WTC11 (cell line): ENCODE results near the gene TRIML2. TPM values are rescaled to one million over a fixed set of nuclear protein-coding genes. Genes with fewer than 3 reads are reported as not detected.

Experiments used
- ATAC-seq: fragments of 200-7000 bp; cut with Tn5 transposase; 2 replicates; pipeline ENCODE4 v1.10.0; 2021; ENCODE audit warnings: mild to moderate bottlenecking, moderate library complexity
- CTCF ChIA-PET: fragments of 300-600 bp; sonication (Branson Sonifier 250); formaldehyde crosslinking; loops from one replicate; lab custom pipeline; 2021; ENCODE audit warnings: antibody characterized with exemption; lab: Charles Lee
- POLR2A ChIA-PET: fragments of 350-600 bp; sonication (Branson Sonifier 250); formaldehyde crosslinking; loops from one replicate; lab custom pipeline; 2021; ENCODE audit warnings: antibody characterized with exemption; lab: Charles Lee
- DNase-seq: peaks from one replicate; pipeline ENCODE4 v3.0.0; 2021; ENCODE audit warnings: low spot score
- H3K27ac Mint-ChIP-seq: 2 replicates; pipeline ENCODE4 v1.8.0; 2021; ENCODE audit warnings: mixed read lengths
- H3K27me3 Mint-ChIP-seq: 2 replicates; pipeline ENCODE4 v1.8.0; 2021; ENCODE audit warnings: low read depth, mild to moderate bottlenecking, moderate library complexity, mixed read lengths
- H3K36me3 Mint-ChIP-seq: 2 replicates; pipeline ENCODE4 v1.8.0; 2021; ENCODE audit warnings: mixed read lengths
- H3K4me1 Mint-ChIP-seq: 2 replicates; pipeline ENCODE4 v1.8.0; 2022; ENCODE audit warnings: mixed read lengths
- H3K4me3 Mint-ChIP-seq: 2 replicates; pipeline ENCODE4 v1.8.0; 2021; ENCODE audit warnings: mild to moderate bottlenecking, moderate library complexity, mixed read lengths
- H3K9me3 Mint-ChIP-seq: 2 replicates; pipeline ENCODE4 v1.8.0; 2021; ENCODE audit warnings: mixed read lengths
- CREM ChIP-seq: sonication (generic); formaldehyde crosslinking; IDR thresholded peaks from 2 replicates; pipeline ENCODE4 v1.8.1; 2022; ENCODE audit warnings: mild to moderate bottlenecking, missing genetic modification reagents, moderate library complexity
- ELF4 ChIP-seq: sonication (generic); formaldehyde crosslinking; IDR thresholded peaks from 2 replicates; pipeline ENCODE4 v1.8.1; 2022; ENCODE audit warnings: low read depth, mild to moderate bottlenecking, moderate library complexity, missing genetic modification reagents
- FOXJ3 ChIP-seq: sonication (generic); formaldehyde crosslinking; IDR thresholded peaks from 2 replicates; pipeline ENCODE4 v1.9.0; 2021; ENCODE audit warnings: missing genetic modification reagents, mild to moderate bottlenecking, borderline replicate concordance
- IRF2 ChIP-seq: sonication (generic); formaldehyde crosslinking; IDR thresholded peaks from 2 replicates; pipeline ENCODE4 v1.8.0; 2022; ENCODE audit warnings: low read depth, missing genetic modification reagents, borderline replicate concordance
- NFATC4 ChIP-seq: fragments of 250-450 bp; sonication (Bioruptor Pico); IDR thresholded peaks from 2 replicates; pipeline ENCODE4 v1.9.0; 2021; ENCODE audit warnings: mild to moderate bottlenecking
- SOX15 ChIP-seq: fragments of 250-450 bp; sonication (Bioruptor Pico); IDR thresholded peaks from 2 replicates; pipeline ENCODE4 v1.9.0; 2021; ENCODE audit warnings: mild to moderate bottlenecking
- SP1 ChIP-seq: sonication (generic); formaldehyde crosslinking; conservative IDR thresholded peaks from 2 replicates; pipeline ENCODE4 v1.8.1; 2022; ENCODE audit warnings: missing genetic modification reagents
- ZBTB21 ChIP-seq: sonication (generic); formaldehyde crosslinking; IDR thresholded peaks from 2 replicates; pipeline ENCODE4 v1.8.1; 2023; ENCODE audit warnings: mild to moderate bottlenecking, missing genetic modification reagents, borderline replicate concordance
- ZNF121 ChIP-seq: sonication (generic); formaldehyde crosslinking; IDR thresholded peaks from 2 replicates; pipeline ENCODE4 v1.8.0; 2023; ENCODE audit warnings: missing genetic modification reagents
- ZNF138 ChIP-seq: sonication (generic); formaldehyde crosslinking; conservative IDR thresholded peaks from 2 replicates; pipeline ENCODE4 v1.8.1; 2022; ENCODE audit warnings: mild to moderate bottlenecking, moderate library complexity, missing genetic modification reagents
- total RNA-seq: library from RNA; stranded (reverse); gene quantifications from 3 replicates; pipeline ENCODE4 v1.2.3, GENCODE V29; 2021
- TF ChIP-seq, protein P1 (sequence below): fragments of 250-450 bp; sonication (Bioruptor Pico); conservative IDR thresholded peaks from 2 replicates; pipeline ENCODE4 v1.9.0; 2021; ENCODE audit warnings: mild to moderate bottlenecking
- TF ChIP-seq, protein P2 (sequence below): fragments of 200-600 bp; IDR thresholded peaks from 2 replicates; pipeline ENCODE4 v1.8.0; 2022; ENCODE audit warnings: antibody characterized with exemption
- TF ChIP-seq, protein P3 (sequence below): fragments of 250-450 bp; sonication (Bioruptor Pico); IDR thresholded peaks from 2 replicates; pipeline ENCODE4 v1.9.0; 2021; ENCODE audit warnings: mild to moderate bottlenecking
- TF ChIP-seq, protein P4 (sequence below): sonication (generic); formaldehyde crosslinking; IDR thresholded peaks from 2 replicates; pipeline ENCODE4 v1.8.1; 2022; ENCODE audit warnings: low read depth, missing genetic modification reagents, borderline replicate concordance
- TF ChIP-seq, protein P5 (sequence below): sonication (generic); formaldehyde crosslinking; IDR thresholded peaks from 2 replicates; pipeline ENCODE4 v1.8.0; 2023; ENCODE audit warnings: missing genetic modification reagents, mild to moderate bottlenecking, borderline replicate concordance

Gene TRIML2
- total RNA-seq, 1 experiment from 2014 or later: 115 TPM

DNA sequence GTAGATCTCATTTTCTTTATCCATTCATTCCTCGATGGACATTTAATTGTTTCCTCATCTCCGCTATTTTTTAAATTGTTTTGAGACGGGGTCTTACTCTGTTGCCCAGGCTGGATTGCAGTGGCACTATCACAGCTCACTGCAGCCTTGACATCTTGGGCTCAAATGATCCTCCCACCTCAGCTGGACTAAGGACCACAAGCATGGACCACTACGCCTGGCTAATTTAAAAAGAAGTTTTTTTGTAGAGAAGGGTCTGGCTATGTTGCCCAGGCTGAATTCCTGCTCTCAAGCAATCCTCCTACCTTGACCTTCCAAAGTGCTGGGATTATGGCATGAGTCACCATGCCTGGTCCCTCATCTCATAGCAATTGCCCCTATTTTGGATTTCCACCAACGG lies 22.8 kb upstream of the TRIML2 start:
- DNase-seq (no peak), ATAC-seq (no peak)
- CTCF ChIA-PET: interaction anchor here (2.2 kb wide), 1 partner anchor 24 kb away, joined by 6 read pairs; no protein-coding TSS in a partner anchor
- H3K4me1 Mint-ChIP-seq: peaks cover 16% of the 10 kb centered on the region
- POLR2A ChIA-PET: no interaction called here
- no peak overlapping the region for H3K27ac Mint-ChIP-seq
- H3K27me3 Mint-ChIP-seq: no peaks in the 10 kb centered on the region
- H3K9me3 Mint-ChIP-seq: peaks cover 7% of the 10 kb centered on the region
- no peaks in the 10 kb centered on the region for H3K36me3 Mint-ChIP-seq
- no peak overlapping the region for H3K4me3 Mint-ChIP-seq
- TF ChIP-seq, protein P1, sequence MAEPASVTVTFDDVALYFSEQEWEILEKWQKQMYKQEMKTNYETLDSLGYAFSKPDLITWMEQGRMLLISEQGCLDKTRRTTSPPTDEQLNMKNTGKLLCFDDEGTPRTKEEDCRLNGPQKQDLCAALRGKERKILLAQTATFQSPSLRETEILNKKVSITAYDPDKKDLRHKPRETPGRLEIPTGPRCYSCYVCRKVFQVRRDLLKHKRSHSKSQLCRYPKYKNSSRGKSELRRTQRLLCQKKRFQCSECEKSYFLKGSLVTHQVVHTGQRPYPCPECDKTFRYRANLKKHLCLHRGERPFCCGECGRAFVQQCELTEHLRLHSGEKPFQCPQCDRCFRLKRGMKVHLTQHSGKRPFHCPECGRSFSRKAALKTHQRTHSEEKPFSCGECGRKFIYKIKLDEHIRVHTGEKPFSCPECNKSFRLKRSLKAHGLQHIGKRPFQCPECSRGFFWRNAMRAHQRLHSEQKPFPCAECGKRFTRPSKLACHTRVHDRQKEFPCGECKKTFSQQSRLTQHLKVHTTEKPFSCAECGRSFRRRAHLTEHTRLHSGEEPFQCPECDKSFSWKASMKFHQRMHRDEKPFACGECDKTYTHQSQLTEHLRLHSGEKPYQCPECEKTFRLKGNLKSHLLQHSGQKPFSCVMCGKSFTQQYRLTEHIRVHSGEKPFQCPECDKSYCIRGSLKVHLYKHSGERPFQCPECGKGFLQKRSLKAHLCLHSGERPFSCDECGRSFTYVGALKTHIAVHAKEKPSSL (CRISPR knock-in tag): no peak
- TF ChIP-seq, protein P2, sequence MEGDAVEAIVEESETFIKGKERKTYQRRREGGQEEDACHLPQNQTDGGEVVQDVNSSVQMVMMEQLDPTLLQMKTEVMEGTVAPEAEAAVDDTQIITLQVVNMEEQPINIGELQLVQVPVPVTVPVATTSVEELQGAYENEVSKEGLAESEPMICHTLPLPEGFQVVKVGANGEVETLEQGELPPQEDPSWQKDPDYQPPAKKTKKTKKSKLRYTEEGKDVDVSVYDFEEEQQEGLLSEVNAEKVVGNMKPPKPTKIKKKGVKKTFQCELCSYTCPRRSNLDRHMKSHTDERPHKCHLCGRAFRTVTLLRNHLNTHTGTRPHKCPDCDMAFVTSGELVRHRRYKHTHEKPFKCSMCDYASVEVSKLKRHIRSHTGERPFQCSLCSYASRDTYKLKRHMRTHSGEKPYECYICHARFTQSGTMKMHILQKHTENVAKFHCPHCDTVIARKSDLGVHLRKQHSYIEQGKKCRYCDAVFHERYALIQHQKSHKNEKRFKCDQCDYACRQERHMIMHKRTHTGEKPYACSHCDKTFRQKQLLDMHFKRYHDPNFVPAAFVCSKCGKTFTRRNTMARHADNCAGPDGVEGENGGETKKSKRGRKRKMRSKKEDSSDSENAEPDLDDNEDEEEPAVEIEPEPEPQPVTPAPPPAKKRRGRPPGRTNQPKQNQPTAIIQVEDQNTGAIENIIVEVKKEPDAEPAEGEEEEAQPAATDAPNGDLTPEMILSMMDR: no peak
- TF ChIP-seq ELF4 (CRISPR knock-in tag): no peak
- TF ChIP-seq ZBTB21 (CRISPR knock-in tag): no peak
- no peak for TF ChIP-seq ZNF138 (CRISPR knock-in tag)
- no peak for TF ChIP-seq NFATC4 (CRISPR knock-in tag)
- TF ChIP-seq SOX15 (CRISPR knock-in tag): no peak
- TF ChIP-seq ZNF121 (CRISPR knock-in tag): peak; percentile 90

DNA sequence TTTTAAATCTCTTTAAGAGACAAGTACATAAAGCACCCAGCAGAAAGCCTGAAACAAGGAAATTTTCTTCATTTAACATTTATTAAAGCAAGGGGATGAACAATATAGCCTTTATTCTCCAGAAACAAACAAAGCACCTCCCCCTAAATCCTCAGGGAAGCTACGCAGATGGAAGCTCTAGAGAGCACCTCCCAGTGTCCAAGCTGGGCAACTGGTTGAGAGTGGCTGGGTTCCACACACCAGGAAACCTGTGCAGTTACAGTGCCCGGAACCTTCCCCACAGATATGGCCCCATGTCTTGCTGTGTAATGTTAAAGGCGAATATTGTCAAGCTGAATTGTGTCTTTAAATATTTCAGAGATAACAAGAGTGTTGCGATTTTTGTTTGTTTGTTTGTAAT lies 21.0 kb upstream of the TRIML2 start:
- peaks cover 10% of the 10 kb centered on the region for H3K9me3 Mint-ChIP-seq
- H3K4me1 Mint-ChIP-seq: peaks cover 24% of the 10 kb centered on the region
- ChIA-PET CTCF (interaction anchor here (1.0 to 2.2 kb wide), 4 partner anchors 10 to 524 kb away, joined by 3 to 6 read pairs (median 3); no protein-coding TSS in a partner anchor), POLR2A (no interaction called here)
- H3K27ac Mint-ChIP-seq: peak overlapping the region; percentile 2
- no peak for DNase-seq
- no peak overlapping the region for H3K4me3 Mint-ChIP-seq
- H3K36me3 Mint-ChIP-seq: no peaks in the 10 kb centered on the region
- peak; percentile 84 for ATAC-seq
- no peaks in the 10 kb centered on the region for H3K27me3 Mint-ChIP-seq
- TF ChIP-seq, protein P3, sequence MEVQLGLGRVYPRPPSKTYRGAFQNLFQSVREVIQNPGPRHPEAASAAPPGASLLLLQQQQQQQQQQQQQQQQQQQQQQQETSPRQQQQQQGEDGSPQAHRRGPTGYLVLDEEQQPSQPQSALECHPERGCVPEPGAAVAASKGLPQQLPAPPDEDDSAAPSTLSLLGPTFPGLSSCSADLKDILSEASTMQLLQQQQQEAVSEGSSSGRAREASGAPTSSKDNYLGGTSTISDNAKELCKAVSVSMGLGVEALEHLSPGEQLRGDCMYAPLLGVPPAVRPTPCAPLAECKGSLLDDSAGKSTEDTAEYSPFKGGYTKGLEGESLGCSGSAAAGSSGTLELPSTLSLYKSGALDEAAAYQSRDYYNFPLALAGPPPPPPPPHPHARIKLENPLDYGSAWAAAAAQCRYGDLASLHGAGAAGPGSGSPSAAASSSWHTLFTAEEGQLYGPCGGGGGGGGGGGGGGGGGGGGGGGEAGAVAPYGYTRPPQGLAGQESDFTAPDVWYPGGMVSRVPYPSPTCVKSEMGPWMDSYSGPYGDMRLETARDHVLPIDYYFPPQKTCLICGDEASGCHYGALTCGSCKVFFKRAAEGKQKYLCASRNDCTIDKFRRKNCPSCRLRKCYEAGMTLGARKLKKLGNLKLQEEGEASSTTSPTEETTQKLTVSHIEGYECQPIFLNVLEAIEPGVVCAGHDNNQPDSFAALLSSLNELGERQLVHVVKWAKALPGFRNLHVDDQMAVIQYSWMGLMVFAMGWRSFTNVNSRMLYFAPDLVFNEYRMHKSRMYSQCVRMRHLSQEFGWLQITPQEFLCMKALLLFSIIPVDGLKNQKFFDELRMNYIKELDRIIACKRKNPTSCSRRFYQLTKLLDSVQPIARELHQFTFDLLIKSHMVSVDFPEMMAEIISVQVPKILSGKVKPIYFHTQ (CRISPR knock-in tag): no peak
- TF ChIP-seq, protein P4, sequence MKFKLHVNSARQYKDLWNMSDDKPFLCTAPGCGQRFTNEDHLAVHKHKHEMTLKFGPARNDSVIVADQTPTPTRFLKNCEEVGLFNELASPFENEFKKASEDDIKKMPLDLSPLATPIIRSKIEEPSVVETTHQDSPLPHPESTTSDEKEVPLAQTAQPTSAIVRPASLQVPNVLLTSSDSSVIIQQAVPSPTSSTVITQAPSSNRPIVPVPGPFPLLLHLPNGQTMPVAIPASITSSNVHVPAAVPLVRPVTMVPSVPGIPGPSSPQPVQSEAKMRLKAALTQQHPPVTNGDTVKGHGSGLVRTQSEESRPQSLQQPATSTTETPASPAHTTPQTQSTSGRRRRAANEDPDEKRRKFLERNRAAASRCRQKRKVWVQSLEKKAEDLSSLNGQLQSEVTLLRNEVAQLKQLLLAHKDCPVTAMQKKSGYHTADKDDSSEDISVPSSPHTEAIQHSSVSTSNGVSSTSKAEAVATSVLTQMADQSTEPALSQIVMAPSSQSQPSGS (CRISPR knock-in tag): no peak
- no peak for TF ChIP-seq FOXJ3 (CRISPR knock-in tag)
- no peak for TF ChIP-seq CREM (CRISPR knock-in tag)
- TF ChIP-seq, protein P5, sequence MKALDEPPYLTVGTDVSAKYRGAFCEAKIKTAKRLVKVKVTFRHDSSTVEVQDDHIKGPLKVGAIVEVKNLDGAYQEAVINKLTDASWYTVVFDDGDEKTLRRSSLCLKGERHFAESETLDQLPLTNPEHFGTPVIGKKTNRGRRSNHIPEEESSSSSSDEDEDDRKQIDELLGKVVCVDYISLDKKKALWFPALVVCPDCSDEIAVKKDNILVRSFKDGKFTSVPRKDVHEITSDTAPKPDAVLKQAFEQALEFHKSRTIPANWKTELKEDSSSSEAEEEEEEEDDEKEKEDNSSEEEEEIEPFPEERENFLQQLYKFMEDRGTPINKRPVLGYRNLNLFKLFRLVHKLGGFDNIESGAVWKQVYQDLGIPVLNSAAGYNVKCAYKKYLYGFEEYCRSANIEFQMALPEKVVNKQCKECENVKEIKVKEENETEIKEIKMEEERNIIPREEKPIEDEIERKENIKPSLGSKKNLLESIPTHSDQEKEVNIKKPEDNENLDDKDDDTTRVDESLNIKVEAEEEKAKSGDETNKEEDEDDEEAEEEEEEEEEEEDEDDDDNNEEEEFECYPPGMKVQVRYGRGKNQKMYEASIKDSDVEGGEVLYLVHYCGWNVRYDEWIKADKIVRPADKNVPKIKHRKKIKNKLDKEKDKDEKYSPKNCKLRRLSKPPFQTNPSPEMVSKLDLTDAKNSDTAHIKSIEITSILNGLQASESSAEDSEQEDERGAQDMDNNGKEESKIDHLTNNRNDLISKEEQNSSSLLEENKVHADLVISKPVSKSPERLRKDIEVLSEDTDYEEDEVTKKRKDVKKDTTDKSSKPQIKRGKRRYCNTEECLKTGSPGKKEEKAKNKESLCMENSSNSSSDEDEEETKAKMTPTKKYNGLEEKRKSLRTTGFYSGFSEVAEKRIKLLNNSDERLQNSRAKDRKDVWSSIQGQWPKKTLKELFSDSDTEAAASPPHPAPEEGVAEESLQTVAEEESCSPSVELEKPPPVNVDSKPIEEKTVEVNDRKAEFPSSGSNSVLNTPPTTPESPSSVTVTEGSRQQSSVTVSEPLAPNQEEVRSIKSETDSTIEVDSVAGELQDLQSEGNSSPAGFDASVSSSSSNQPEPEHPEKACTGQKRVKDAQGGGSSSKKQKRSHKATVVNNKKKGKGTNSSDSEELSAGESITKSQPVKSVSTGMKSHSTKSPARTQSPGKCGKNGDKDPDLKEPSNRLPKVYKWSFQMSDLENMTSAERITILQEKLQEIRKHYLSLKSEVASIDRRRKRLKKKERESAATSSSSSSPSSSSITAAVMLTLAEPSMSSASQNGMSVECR: no peak
- TF ChIP-seq IRF2 (CRISPR knock-in tag): no peak
- TF ChIP-seq, protein P1 (CRISPR knock-in tag): no peak
- no peak for TF ChIP-seq SP1 (CRISPR knock-in tag)
